ENCODE results near the gene MANSC4.

- TF ChIP-seq CTCF (IDR thresholded peaks at IDR 0.05; ENCODE audit: extremely low read depth in 1 of 2, insufficient read depth in 1 of 2, low read depth in 1 of 2, low read length in 2 of 2) (no peak), EZH2 (IDR thresholded peaks at IDR 0.05; ENCODE audit: borderline replicate concordance, low read depth, low read length, severe bottlenecking) (no peak), POLR2AphosphoS5 (IDR thresholded peaks at IDR 0.05; ENCODE audit: insufficient read depth, low read depth, low read length) (no peak)
Measured at GRCh38 chr12:27766587-27766986, 13.4 kb downstream of the MANSC4 start.

All from endothelial cell of umbilical vein (primary cell).